Measurements from ENCODE around the gene ZNF532.

DNA sequence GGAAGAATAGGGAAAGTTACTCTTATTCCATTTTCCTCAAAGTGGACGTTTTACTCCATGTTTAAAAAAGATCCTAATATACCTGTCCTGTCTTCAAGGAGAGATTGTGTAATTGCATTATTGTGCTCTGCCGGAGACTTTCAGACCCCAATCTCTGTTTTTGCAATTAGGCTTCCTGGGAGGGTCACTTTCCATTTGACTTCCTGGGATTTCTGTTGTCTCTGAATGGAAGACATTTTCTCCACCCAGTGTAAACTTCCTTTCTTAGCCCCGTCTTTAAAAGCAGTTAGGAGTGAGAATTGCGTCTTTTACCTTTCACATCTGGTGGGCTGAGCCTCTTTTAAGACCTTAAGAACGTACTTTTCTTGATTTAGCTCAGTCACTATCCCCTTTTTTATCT, 63.0 kb downstream of the ZNF532 start:
- TF ChIP-seq POLR2A (IDR thresholded peaks at IDR 0.05; ENCODE audit: low read length) (no peak), GATA1 (IDR thresholded peaks at IDR 0.05; ENCODE audit: low read depth, low read length) (no peak)

Data from erythroblast (primary cell).